HG02840 (cell line): ENCODE data around the gene IL6R.
"Not testable (repeated sequence)": the region's sequence is repeated elsewhere in the genome, so short reads cannot be mapped to it uniquely, and the experiment has no call there.

Experiments used
- ATAC-seq: cut with Tn5 transposase; IDR thresholded peaks from one replicate; pipeline ENCODE4 v1.9.1; 2021; ENCODE audit warnings: mild to moderate bottlenecking, moderate library complexity, moderate number of reproducible peaks; ENCODE audit not compliant: unreplicated experiment, low FRiP score

IL6R gene

GRCh38 chr1:154404984-154405746 is at the start of gene IL6R:
Gene IL6R, plus strand, starts transcription at chr1:154405343. Its CDS starts 287 bp downstream, at chr1:154405630.
- peak; percentile 33 for ATAC-seq

- ATAC-seq = no peak
These were observed 46.6 kb upstream of the IL6R start for GRCh38 chr1:154358519-154358918.

GRCh38 chr1:154360288-154360687 is 44.9 kb upstream of the IL6R start:
- no peak for ATAC-seq

- ATAC-seq = not testable (repeated sequence)
These were observed 44.3 kb upstream of the IL6R start for GRCh38 chr1:154360881-154361280.

- ATAC-seq = no peak
These were observed 43.8 kb upstream of the IL6R start for GRCh38 chr1:154361357-154361756.

- ATAC-seq = no peak
These were observed 33.7 kb upstream of the IL6R start for GRCh38 chr1:154371436-154371835.

GRCh38 chr1:154373777-154374357 is 31.3 kb upstream of the IL6R start:
- not testable (repeated sequence) for ATAC-seq

- no peak for ATAC-seq
These were observed 25.8 kb upstream of the IL6R start for GRCh38 chr1:154379301-154379700.

- ATAC-seq = no peak
These were observed 20.3 kb upstream of the IL6R start for GRCh38 chr1:154384650-154385489.

- ATAC-seq = no peak
These were observed 18.3 kb upstream of the IL6R start for GRCh38 chr1:154386643-154387352.

- no peak for ATAC-seq
These were observed 13.9 kb upstream of the IL6R start for GRCh38 chr1:154391086-154391770.

- ATAC-seq = no peak
These were observed 7.0 kb upstream of the IL6R start for GRCh38 chr1:154398141-154398540.

GRCh38 chr1:154398678-154399077 is 6.5 kb upstream of the IL6R start:
- no peak for ATAC-seq

- no peak for ATAC-seq
These were observed 4.8 kb upstream of the IL6R start for GRCh38 chr1:154400381-154400801.

GRCh38 chr1:154402409-154402921 is 2.7 kb upstream of the IL6R start:
- no peak for ATAC-seq

GRCh38 chr1:154403261-154403943 is 1.7 kb upstream of the IL6R start:
- ATAC-seq = no peak

GRCh38 chr1:154403983-154404382 is 1.2 kb upstream of the IL6R start:
- ATAC-seq = no peak

GRCh38 chr1:154404511-154404931 is 622 bp upstream of the IL6R start:
- ATAC-seq = no peak
